Islet of Langerhans (tissue), 1 donor: ENCODE results near the gene BTNL9.
"Not testable (repeated sequence)": the region's sequence is repeated elsewhere in the genome, so short reads cannot be mapped to it uniquely, and the experiment has no call there.

Experiments used
- FAIRE-seq: peaks from one replicate; lab custom pipeline; 2011; peaks lifted over from hg19 to GRCh38; lab: Jason Lieb, UNC

Gene BTNL9

DNA sequence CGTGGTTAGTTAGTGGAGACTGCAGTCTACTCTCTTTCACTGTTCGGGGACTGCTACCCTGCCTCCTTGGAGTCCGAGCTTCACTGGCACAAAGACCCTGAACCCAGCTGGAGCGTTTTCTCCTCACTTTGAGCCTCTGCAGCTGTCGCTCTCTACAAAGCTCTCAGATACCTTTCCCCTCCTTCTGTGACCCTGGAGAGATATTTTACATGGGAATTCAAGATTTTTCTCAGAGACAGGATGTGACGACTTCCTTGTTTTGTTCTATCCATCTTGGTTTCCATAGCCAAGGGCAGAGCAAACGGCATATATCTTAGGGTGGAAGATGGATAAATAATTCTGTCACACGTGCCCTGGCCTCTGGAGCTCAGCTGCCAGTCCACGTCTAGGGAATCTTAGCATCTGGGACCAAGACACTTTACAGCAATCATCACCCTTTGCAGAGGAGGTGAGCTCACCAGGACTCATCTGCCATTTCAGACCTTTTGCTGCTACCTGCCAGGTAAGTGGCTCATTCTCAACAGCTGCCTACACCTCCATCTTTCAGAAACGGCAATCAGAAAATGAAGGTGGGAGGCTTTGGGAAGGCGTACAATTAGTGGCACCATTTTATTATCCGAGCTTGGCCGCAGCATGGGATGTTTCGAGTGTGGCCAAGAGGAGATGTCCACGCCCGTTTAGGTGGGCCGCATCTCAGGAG, at the start of gene BTNL9:
TSS of gene BTNL9 (plus strand) at position 336 of the 700 bp plus-strand sequence. CDS start 5,224 bp downstream, outside the sequence.
- no peak for FAIRE-seq

DNA sequence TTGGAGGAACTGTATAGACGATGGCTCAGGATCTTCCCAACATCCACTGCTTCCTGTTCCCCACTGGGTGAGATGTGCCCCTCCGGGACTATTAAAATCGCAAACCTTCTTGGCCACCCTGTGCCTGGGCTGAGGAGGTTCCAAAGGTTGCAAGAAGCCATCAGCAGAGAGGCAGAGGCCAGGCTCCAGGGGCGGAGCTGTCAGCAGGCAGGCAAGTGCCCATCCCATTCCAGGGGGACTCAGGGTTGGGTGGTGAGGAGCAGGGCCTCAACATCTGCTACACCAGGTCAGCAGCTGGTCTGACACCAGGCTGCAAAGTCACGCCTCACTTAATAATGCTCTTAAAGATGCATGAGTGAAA, 49.2 kb upstream of the BTNL9 start:
- FAIRE-seq = no peak

DNA sequence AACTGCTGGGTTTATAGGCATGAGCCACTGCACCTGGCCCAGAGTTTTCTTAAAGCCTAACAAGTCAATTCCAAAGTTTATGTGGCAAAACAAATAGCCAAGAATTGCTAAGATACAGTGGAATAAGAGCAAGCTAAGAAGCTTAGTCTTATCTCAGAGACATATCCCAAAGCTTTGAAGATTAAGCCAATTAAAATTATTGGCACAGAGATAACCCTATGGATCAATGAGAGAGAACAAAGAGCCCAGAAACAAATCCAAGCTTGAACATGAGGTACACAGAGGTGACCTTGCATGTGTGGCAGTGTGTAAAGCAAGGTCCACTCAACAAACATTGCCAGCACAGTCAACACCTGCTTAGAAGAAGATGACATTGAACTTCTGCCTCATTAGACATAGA, 38.1 kb upstream of the BTNL9 start:
- no peak for FAIRE-seq

GRCh38 chr5:181005791-181006190, 34.3 kb upstream of the BTNL9 start:
- FAIRE-seq = no peak

DNA sequence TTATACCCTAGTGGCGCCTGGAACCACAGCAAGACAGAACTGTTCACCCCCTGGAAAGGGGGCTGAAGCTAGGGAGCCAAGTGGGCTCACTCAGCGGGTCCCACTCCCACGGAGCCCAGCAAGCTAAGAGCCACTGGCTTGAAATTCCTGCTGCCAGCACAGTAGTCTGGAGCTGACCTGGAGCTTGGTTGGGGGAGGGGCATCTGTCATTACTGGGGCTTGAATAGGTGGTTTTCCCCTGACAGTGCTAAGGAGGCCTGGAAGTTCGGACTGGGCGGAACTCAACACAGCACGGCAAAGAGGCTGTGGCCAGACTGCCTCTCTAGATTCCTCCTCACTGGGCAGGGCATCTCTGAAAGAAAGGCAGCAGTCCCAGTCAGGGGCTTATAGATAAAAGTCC, 31.9 kb upstream of the BTNL9 start:
- FAIRE-seq = no peak

DNA sequence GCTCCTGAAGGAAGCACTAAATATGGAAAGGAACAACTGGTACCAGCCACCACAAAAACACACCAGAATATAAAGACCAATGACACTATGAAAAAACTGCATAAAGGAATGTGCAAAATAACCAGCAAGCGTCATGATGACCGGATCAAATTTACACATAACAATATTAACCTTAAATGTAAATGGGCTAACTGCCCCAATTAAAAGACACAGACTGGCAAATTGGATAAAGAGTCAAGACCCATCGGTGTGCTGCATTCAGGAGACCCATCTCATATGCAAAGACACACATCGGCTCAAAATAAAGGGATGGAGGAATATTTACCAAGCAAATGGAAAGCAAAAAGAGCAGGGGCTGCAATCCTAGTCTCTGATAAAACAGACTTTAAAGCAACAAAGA, 30.0 kb upstream of the BTNL9 start:
- FAIRE-seq = not testable (repeated sequence)

DNA sequence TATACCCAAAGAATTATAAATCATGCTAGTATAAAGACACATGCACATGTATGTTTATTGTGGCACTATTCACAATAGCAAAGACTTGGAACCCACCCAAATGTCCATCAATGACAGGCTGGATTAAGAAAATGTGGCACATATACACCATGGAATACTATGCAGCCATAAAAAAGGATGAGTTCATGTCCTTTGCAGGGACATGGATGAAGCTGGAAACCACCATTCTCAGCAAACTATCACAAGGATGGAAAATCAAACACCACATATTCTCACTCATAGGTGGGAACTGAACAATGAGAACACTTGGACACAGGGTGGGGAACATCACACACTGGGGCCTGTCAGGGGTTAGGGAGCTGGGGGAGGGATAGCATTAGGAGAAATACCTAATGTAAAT, 25.4 kb upstream of the BTNL9 start:
- not testable (repeated sequence) for FAIRE-seq

GRCh38 chr5:181017448-181017847, 22.6 kb upstream of the BTNL9 start:
- FAIRE-seq = not testable (repeated sequence)

DNA sequence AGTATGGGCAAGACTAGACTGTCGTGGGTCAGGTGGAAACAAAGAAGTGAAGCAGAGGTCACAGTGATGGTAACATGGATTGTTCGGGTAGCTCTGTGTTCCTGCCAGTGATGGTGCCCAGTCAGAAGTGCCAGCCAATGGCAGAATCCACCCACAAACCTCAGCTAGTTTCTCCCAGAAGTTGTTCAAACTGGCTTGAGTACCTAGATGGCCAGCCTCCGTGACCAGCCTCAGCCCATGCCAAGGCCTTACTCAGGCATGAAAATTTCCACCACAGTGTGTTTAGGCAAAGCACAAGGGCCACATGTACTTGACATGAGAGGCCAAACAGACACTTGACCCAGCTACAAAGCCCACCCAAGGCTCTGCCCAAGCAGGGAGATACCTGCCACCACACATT, 19.4 kb upstream of the BTNL9 start:
- FAIRE-seq = no peak

DNA sequence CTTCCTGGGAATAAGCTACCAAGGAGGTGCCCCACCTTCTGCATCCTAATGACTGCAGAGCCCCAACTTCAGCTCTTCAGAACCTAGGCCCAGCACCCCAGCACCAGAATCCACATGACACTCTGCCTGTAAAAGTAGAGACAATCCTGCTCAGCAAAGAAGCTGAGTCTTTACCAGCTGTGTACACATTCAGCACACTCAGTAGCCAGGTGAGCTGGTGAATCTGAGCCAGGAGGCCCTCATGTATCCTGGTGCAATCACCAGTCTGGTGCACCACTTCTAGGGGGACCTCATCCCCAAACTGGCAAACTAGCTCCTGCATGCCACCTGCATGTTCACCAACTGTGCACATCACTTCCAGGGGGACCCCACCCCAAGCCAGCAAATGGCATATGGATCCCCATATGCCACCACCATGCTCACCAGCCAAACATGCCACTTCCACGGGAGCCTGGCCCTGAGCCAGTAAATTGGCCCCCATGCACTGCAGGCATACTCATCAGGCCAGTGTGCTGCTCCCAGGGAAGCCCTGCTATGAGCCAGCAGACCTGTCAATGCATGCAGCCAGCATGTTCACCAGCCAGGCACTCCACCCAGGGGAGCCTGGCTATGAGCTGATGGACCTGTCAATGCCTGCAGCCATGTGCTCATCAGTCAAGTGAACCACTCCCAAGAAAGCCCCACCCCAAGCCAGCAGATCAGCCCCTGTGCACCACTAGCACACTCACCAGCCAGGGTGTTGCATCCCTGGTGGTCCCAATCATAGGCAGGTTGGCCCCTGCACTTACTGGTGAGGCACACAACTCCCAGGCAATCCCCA, 15.6 kb upstream of the BTNL9 start:
- no peak for FAIRE-seq

DNA sequence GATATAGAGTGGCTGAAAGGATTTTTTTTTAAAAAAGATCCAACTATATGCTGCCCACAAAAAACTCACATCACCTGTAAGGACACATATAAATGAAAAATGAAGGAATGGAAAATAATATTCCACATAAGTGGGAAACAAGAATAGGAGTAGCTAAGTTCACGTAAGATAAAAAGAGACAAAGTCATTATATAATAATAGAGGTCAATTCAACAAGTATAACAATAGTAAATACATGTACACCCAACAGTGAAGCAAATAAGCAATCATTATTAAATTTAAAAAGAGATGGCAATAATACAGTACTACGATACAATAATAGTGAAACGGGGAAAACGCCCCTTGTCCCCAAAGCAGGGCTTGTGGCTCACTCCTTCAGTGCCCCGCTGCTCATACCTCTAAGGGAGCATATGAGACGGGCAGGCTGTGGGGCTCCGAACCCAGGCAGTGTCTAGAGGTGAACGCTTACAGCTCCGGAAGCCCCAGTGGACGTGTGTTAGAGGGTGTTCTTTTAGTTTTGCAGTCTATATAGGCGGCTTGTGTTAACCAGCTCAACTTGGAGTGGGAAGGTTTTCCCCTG, 12.5 kb upstream of the BTNL9 start:
- FAIRE-seq = no peak

- no peak for FAIRE-seq
These were observed 11.8 kb upstream of the BTNL9 start for GRCh38 chr5:181028032-181028819.

DNA sequence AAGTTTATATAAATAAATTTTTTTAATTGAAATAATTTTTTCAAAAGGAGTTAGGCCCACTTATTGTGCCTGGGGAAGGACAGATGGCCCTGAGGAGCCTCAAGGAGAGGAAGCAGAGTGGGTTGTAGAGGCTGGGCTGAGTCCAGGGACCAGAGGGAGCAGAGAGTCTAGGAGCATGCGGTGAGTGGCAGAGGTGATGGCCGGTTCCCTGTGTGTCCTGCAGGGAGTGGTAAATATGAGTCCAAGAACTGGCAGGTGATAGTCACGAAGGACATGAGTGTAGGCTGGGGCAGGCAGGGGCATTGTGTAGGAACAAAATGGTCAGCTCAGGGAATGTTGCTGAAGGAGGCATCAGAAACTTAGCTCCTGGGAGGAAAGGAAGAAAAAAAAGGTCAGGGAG, 8.3 kb upstream of the BTNL9 start:
- FAIRE-seq = no peak

GRCh38 chr5:181035991-181036815, 3.9 kb upstream of the BTNL9 start:
- no peak for FAIRE-seq

DNA sequence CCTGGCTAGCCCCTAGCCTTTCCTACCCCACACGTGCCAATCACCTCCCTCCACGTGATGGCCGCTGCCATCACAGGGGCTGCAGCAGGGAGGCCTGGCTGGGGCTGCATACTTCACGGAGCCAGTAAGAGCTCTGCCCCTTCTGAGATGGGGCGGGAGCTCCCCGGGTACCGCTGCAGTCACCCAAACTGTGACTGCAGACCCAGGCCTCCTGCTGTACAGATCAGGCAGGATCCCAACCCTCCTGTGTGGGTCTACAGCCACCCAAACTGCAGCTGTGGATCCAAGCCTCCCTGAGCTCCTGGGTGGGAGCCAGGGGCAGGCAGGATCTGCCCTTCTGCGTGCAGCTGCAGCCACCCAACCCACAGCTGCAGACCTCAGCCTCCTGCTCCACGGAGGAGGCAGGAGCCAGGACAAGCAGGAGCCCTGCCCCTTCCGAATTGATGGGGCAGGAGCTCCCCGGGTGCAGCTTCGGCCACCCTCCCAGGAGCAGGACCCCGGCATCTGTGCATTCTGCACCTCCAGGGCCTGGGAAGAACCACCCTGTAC, 3.2 kb upstream of the BTNL9 start:
- no peak for FAIRE-seq

DNA sequence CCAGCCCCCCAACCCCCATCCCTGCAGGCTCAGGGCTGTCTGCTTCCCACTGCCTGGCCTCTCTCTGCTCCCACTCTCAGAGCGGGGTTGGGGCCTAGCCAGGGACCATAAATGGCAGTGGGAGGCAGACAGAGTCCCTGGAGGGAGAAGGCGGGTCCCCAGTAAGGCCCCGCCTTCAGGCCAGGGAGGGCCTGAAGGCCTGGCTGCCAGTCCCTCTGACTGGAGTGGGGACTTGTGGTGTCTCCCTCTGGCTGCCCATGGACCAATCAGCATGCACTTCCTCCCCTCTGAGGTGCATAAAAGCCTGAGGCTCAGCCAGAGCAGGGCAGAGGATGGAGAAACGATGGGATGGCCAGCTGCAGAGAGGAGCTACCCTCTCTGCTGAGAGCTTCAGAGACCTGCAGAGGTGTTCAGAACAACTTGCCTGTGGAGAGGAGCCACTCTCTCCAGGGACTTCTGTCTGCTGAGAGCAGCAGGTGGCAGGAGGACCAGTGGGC, 2.7 kb upstream of the BTNL9 start:
- no peak for FAIRE-seq

GRCh38 chr5:181039471-181039870, 595 bp upstream of the BTNL9 start:
- no peak for FAIRE-seq

DNA sequence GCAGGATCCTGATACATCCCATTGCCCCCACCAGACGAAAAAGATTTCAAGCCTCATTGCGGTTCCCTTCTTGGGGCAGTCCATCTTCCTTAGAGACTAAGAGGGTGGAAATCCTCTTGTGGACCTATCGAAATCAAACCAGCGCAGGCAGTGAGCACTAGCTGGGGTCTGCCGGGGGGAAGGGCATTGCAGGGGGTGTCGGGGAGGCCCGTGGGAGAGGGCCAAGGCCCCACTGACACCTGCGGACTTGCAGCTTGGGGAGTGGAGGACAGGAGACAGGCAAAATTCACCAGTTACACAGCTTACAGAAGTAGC, 522 bp downstream of the BTNL9 start:
- FAIRE-seq = no peak

DNA sequence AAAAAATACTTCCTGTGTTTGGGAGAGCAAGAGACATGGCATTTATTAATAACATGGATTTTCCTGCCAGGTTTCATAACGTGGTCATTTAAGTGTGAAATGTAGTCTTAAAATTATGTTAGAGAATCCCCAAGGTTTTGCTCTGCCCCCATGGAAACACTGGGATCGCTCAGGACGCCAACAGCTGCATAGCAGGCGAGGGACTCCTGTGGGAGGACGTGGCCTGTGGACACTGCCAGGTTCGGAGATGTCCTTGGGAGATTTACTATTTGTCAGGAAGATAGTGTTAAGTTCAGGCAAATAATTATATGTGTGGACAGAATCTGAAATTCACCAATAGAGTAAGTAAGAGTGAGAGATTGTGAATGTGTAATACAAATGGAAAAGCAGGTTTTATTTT, 977 bp downstream of the BTNL9 start:
- no peak for FAIRE-seq

DNA sequence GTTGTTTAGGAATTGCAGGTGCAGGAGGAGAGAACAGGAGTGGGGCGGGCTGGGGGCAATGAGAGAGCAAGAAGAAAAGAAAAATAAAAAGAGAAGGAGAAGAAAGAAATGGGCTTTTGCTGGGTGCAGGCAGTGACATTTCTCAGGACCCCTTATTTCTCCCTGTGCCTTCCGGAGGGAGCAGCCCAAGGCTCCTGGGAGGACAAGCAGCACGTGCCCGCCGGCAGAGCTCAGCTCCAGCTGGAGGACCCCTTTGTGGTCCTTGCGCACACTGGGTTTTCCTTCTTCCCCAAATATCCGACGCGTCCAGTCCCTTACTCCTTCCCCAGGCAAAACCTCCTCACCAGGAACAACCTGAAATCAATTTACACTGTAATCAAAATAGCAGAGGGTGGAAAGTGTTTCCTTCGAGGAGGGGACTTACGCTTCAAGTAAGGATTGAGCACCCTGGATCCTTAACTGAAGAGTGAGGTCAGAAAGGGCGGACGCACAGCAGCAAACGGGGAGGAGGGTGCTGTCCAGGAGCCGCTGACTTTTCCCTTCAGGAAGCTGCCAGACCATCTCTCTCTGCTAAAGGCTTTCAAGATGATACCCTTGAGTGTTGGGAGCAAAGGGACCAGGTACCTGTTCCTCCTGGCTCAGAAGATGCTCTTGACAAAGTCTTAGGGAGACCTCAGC, 2.1 kb downstream of the BTNL9 start:
- FAIRE-seq = no peak

GRCh38 chr5:181042722-181043121, 2.7 kb downstream of the BTNL9 start:
- no peak for FAIRE-seq
